Gastrocnemius medialis (tissue), 4 donors: ENCODE measurements around the gene PPP1R37.

Experiments used
- POLR2A ChIP-seq, 2 donors: fragments of 450-650 bp; IDR thresholded peaks; one replicate each; pipeline ENCODE4 v1.6.1; 2017; ENCODE audit warnings: antibody characterized with exemption in 2 of 2, mild to moderate bottlenecking in 2 of 2, moderate library complexity in 2 of 2
- TF ChIP-seq, protein P1 (sequence below), 5 experiments: fragments of 450-650 bp in 3 of 5; fragments of 200-600 bp in 2 of 5; sonication (generic) in 2 of 5; IDR thresholded peaks in 4 of 5; conservative IDR thresholded peaks in 1 of 5; 1 replicate in 4 of 5; 2 replicates in 1 of 5; pipeline ENCODE4 v1.5.1; 2016 to 2019; ENCODE audit warnings: antibody characterized with exemption in 5 of 5, mild to moderate bottlenecking in 3 of 5, moderate library complexity in 3 of 5

DNA sequence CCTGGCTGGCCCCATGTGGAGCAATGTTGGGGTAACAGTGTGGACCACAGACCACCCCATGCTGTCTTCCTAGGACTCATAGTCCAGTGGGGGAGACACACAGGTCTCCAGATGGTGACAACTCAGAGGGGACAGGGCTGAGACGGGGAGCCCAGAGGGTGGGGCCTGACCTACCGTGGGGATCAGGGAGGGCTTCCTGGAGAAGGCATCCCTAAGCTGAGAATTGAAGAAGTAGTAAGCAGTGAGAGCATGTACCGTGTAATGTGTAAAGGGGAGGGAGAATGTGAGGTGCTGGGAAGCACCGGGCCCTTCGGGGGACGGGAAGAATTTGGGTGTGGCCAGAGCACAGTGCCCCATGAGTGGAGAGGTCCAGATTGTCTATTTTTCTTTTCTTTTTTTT is 31.0 kb downstream of the PPP1R37 start:
- TF ChIP-seq, protein P1, sequence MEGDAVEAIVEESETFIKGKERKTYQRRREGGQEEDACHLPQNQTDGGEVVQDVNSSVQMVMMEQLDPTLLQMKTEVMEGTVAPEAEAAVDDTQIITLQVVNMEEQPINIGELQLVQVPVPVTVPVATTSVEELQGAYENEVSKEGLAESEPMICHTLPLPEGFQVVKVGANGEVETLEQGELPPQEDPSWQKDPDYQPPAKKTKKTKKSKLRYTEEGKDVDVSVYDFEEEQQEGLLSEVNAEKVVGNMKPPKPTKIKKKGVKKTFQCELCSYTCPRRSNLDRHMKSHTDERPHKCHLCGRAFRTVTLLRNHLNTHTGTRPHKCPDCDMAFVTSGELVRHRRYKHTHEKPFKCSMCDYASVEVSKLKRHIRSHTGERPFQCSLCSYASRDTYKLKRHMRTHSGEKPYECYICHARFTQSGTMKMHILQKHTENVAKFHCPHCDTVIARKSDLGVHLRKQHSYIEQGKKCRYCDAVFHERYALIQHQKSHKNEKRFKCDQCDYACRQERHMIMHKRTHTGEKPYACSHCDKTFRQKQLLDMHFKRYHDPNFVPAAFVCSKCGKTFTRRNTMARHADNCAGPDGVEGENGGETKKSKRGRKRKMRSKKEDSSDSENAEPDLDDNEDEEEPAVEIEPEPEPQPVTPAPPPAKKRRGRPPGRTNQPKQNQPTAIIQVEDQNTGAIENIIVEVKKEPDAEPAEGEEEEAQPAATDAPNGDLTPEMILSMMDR (IDR thresholded peaks at IDR 0.05 in 4 of 5, conservative IDR thresholded peaks at IDR 0.05 in 1 of 5) = no peak
- no peak for TF ChIP-seq POLR2A (IDR thresholded peaks at IDR 0.05)
